A549 (cell line): ENCODE results near the gene RAB27A.

ENCODE experiments used
- CEBPB ChIP-seq, 2 experiments: fragments of >200 bp in 1 of 2; sonication (Bioruptor Twin) in 1 of 2; formaldehyde crosslinking in 1 of 2; IDR thresholded peaks; 2 replicates each; pipeline ENCODE4 v1.6.1; 2012 to 2016
- CHD2 ChIP-seq: fragments of 150-350 bp; IDR thresholded peaks from 2 replicates; pipeline ENCODE4 v1.6.1; 2014; ENCODE audit warnings: low read length; ENCODE audit not compliant: partially characterized antibody
- CTCF ChIP-seq: fragments of >200 bp; sonication (Bioruptor Twin); formaldehyde crosslinking; IDR thresholded peaks from 3 replicates; pipeline ENCODE4 v1.5.1; 2016
- HES2 ChIP-seq: fragments of >200 bp; sonication (Bioruptor Twin); formaldehyde crosslinking; IDR thresholded peaks from 2 replicates; pipeline ENCODE4 v1.6.1; 2016
- JUN ChIP-seq, 2 experiments: fragments of >200 bp; sonication (Bioruptor Twin); formaldehyde crosslinking; IDR thresholded peaks; 2 replicates in 1 of 2; 3 replicates in 1 of 2; pipeline ENCODE4 v1.6.1; 2016 to 2017
- MAX ChIP-seq: IDR thresholded peaks from 2 replicates; pipeline ENCODE4 v1.6.1; 2012
- MYC ChIP-seq: IDR thresholded peaks from 2 replicates; pipeline ENCODE4 v1.6.1; 2012; ENCODE audit warnings: mild to moderate bottlenecking, inconsistent platforms, low read length, improper control_type of control experiment, borderline replicate concordance
- POLR2A ChIP-seq: IDR thresholded peaks from 2 replicates; pipeline ENCODE4 v1.6.1; 2012; ENCODE audit warnings: mild to moderate bottlenecking, low read length
- RAD21 ChIP-seq, 2 experiments: fragments of >200 bp in 1 of 2; sonication (Bioruptor Twin) in 1 of 2; formaldehyde crosslinking in 1 of 2; IDR thresholded peaks in 1 of 2; conservative IDR thresholded peaks in 1 of 2; 2 replicates in 1 of 2; 3 replicates in 1 of 2; pipeline ENCODE4 v1.6.1; 2012 to 2018; ENCODE audit warnings: inconsistent platforms in 1 of 2

GRCh38 chr15:55267401-55268175 lies 22.0 kb downstream of the RAB27A start:
- no peak for TF ChIP-seq JUN (IDR thresholded peaks at IDR 0.05)
- no peak for TF ChIP-seq MYC
- TF ChIP-seq CTCF, result no peak
- no peak for TF ChIP-seq POLR2A
- no peak for TF ChIP-seq RAD21 (conservative IDR thresholded peaks at IDR 0.05 in 1 of 2, IDR thresholded peaks at IDR 0.05 in 1 of 2)
- TF ChIP-seq CHD2, result no peak
- TF ChIP-seq HES2, result no peak
- no peak for TF ChIP-seq MAX
- no peak for TF ChIP-seq CEBPB (IDR thresholded peaks at IDR 0.05)
